HCT116 (cell line): Measurements from ENCODE around the gene PBX2. TPM values are rescaled to one million over a fixed set of nuclear protein-coding genes. Genes with fewer than 3 reads are reported as not detected.
A peak's percentile ranks its signal among the peaks of the same experiment; 100 is the strongest.

Experiments
- ATAC-seq: fragments of 200-7000 bp; cut with Tn5 transposase; 2 replicates; pipeline ENCODE4 v1.9.1; 2020; ENCODE audit warnings: mild to moderate bottlenecking, moderate library complexity
- BruUV-seq: library from RNA; stranded (reverse); fragments of 400-500 nt; replicated peaks from 2 replicates; lab custom pipeline; 2021; lab: Mats Ljungman, UMichigan
- CTCF ChIA-PET: fragments of 300-600 bp; sonication (Branson Sonifier 250); formaldehyde crosslinking; loops from one replicate; lab custom pipeline; 2021; ENCODE audit warnings: antibody characterized with exemption; lab: Charles Lee
- POLR2A ChIA-PET: fragments of 300-600, 350-600 bp; sonication (Branson Sonifier 250); formaldehyde crosslinking; loops from one replicate; lab custom pipeline; 2021; ENCODE audit warnings: antibody characterized with exemption; lab: Charles Lee
- RAD21 ChIA-PET, 2 experiments: fragments of 300-600 bp; sonication (Branson Sonifier 250); formaldehyde crosslinking; loops; one replicate each; lab custom pipeline; 2023; ENCODE audit warnings: low total read pairs in 2 of 2; ENCODE audit not compliant: uncharacterized antibody in 2 of 2, unreplicated experiment in 2 of 2, low non-redundant PET in 1 of 2; lab: Charles Lee
- DNase-seq: peaks from one replicate; pipeline ENCODE4 v3.0.0-alpha.2; 2010; ENCODE audit warnings: low read depth, low spot score
- H2AFZ ChIP-seq: fragments of 200-600 bp; shearing (Covaris generic), sonication (generic); 2 replicates; pipeline ENCODE4 v1.6.1; 2017; ENCODE audit warnings: low read depth, mixed run types, mixed read lengths, antibody characterized with exemption, low read length; ENCODE audit not compliant: poor library complexity, severe bottlenecking
- H3K27ac ChIP-seq: 2 replicates; pipeline ENCODE4 v1.5.1; 2012; ENCODE audit warnings: low read depth, low read length
- H3K27me3 ChIP-seq: fragments of 200-600 bp; sonication (generic); 2 replicates; pipeline ENCODE4 v1.6.1; 2016; ENCODE audit warnings: mixed run types, low read length, mixed read lengths; ENCODE audit not compliant: insufficient read depth
- H3K36me3 ChIP-seq, 2 experiments: fragments of 200-500 bp in 1 of 2; fragments of 200-600 bp in 1 of 2; sonication (Bioruptor generic) in 1 of 2; sonication (generic) in 1 of 2; 2 replicates each; pipeline versions ENCODE4 v1.5.1 to v1.6.1; 2014 to 2016; ENCODE audit warnings: low read length in 2 of 2, inconsistent platforms in 1 of 2, mixed read lengths in 1 of 2, mixed run types in 1 of 2; ENCODE audit not compliant: insufficient read depth in 2 of 2, control insufficient read depth in 1 of 2
- H3K4me1 ChIP-seq, 2 experiments: fragments of 200-600 bp in 1 of 2; sonication (generic) in 1 of 2; 2 replicates each; pipeline versions ENCODE4 v1.5.1 to v1.6.1; 2012 to 2017; ENCODE audit warnings: low read length in 2 of 2, inconsistent platforms in 1 of 2, mild to moderate bottlenecking in 1 of 2, mixed read lengths in 1 of 2, mixed run types in 1 of 2, moderate library complexity in 1 of 2; ENCODE audit not compliant: insufficient read depth in 2 of 2, control insufficient read depth in 1 of 2
- H3K4me2 ChIP-seq: fragments of 200-600 bp; sonication (generic); 2 replicates; pipeline ENCODE4 v1.6.1; 2017; ENCODE audit warnings: mixed run types, low read length, mixed read lengths
- H3K4me3 ChIP-seq, 2 experiments: fragments of 200-600 bp in 1 of 2; sonication (generic) in 1 of 2; replicated peaks in 1 of 2; 2 replicates each; pipeline ENCODE4 v1.5.1; 2011 to 2016; ENCODE audit warnings: low read length in 2 of 2, control low read depth in 1 of 2, low read depth in 1 of 2, mild to moderate bottlenecking in 1 of 2, mixed read lengths in 1 of 2, mixed run types in 1 of 2
- H3K79me2 ChIP-seq: fragments of 200-600 bp; sonication (generic); 2 replicates; pipeline ENCODE4 v1.6.1; 2017; ENCODE audit warnings: mild to moderate bottlenecking, mixed run types, low read length, moderate library complexity, mixed read lengths; ENCODE audit not compliant: insufficient read depth
- H3K9ac ChIP-seq: fragments of 200-600 bp; sonication (generic); 2 replicates; pipeline ENCODE4 v1.6.1; 2016; ENCODE audit warnings: low read length, mixed read lengths
- H3K9me2 ChIP-seq: fragments of 200-600 bp; sonication (generic), shearing (Covaris generic); 2 replicates; pipeline ENCODE4 v1.6.1; 2017; ENCODE audit warnings: mixed run types, mild to moderate bottlenecking, moderate library complexity; ENCODE audit not compliant: insufficient read depth
- H3K9me3 ChIP-seq, 2 experiments: fragments of 200-500 bp in 1 of 2; fragments of 200-600 bp in 1 of 2; sonication (Bioruptor generic) in 1 of 2; sonication (generic) in 1 of 2; 2 replicates each; pipeline ENCODE4 v1.6.1; 2014 to 2017; ENCODE audit warnings: low read length in 2 of 2, mixed read lengths in 2 of 2, inconsistent platforms in 1 of 2, low read depth in 1 of 2, mild to moderate bottlenecking in 1 of 2, mixed run types in 1 of 2, moderate library complexity in 1 of 2; ENCODE audit not compliant: control insufficient read depth in 1 of 2, insufficient read depth in 1 of 2
- H4K20me1 ChIP-seq: fragments of 200-600 bp; sonication (generic), shearing (Covaris generic); 2 replicates; pipeline ENCODE4 v1.6.1; 2017; ENCODE audit warnings: mixed run types, mild to moderate bottlenecking, moderate library complexity; ENCODE audit not compliant: insufficient read depth
- CBX3 ChIP-seq: IDR thresholded peaks from 2 replicates; pipeline ENCODE4 v1.6.1; 2012; ENCODE audit warnings: low read depth
- ELF1 ChIP-seq: IDR thresholded peaks from 2 replicates; pipeline ENCODE4 v1.6.1; 2012; ENCODE audit warnings: low read depth, borderline replicate concordance
- FOSL1 ChIP-seq: IDR thresholded peaks from 2 replicates; pipeline ENCODE4 v1.6.1; 2012; ENCODE audit warnings: low read depth
- JUND ChIP-seq: IDR thresholded peaks from 2 replicates; pipeline ENCODE4 v1.6.1; 2012
- POLR2A ChIP-seq: IDR thresholded peaks from 2 replicates; pipeline ENCODE4 v1.7.0; 2011; ENCODE audit warnings: borderline replicate concordance; ENCODE audit not compliant: insufficient read depth, insufficient read length; ENCODE audit errors: extremely low read depth
- POLR2AphosphoS5 ChIP-seq: IDR thresholded peaks from 2 replicates; pipeline ENCODE4 v1.6.1; 2011; ENCODE audit warnings: mild to moderate bottlenecking, low read depth, low read length, moderate library complexity
- SIN3A ChIP-seq: IDR thresholded peaks from 2 replicates; pipeline ENCODE4 v1.6.1; 2012; ENCODE audit warnings: low read depth
- SP1 ChIP-seq: IDR thresholded peaks from 2 replicates; pipeline ENCODE4 v1.6.1; 2012; ENCODE audit warnings: low read depth
- YY1 ChIP-seq: IDR thresholded peaks from 2 replicates; pipeline ENCODE4 v1.6.1; 2011; ENCODE audit warnings: low read length, low read depth, moderate library complexity, mild to moderate bottlenecking; ENCODE audit not compliant: insufficient replicate concordance; ENCODE audit errors: extremely low read depth
- intact Hi-C: fragments of 100-400 bp; cut with micrococcal nuclease; formaldehyde crosslinking; loops from 2 replicates; pipeline ENCODE4 v1.10.0; 2022
- total RNA-seq: library from RNA; stranded (reverse); gene quantifications from one replicate; pipeline ENCODE4 v1.2.1, GENCODE V29; 2021; ENCODE audit not compliant: unreplicated experiment
- TF ChIP-seq, protein P1 (sequence below): IDR thresholded peaks from 2 replicates; pipeline ENCODE4 v1.6.1; 2012; ENCODE audit warnings: low read depth

PBX2 gene
- total RNA-seq, 1 experiment from 2014 or later = 79.0 TPM

DNA sequence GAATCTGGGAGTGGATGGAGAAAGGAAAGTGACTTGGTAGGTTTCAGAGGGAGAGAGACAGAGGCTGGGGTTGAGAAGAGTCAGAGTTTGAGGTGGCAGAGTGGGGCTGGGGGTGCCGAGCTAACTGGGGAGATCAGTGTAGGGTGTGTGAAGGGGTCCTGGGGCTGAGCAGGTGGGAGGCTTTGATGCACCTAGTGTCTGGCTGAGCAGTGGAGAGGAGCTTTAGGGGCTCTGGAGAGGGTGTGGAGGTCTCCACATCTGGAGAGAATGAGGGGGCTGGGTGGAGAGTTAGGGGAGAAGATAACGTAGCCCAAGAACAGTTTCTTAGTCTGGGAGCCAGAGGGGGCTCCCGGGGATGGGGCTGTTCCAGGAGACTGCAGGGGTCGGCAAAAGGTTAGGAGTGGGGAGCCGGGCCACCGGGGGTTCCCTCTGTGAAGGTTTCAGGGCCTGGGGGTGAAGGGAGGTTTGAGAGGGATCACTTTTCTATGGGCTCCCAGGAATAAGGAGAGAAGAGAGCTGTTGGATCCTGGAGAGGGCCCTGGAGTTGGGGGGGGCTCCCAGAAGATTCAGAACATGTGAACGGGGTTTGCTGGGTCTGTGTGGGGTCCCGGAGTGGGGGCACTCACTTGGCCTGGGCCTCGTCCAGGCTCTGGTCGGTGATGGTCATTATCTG lies 797 bp downstream of the PBX2 start:
- H4K20me1 ChIP-seq = no peaks in the 10 kb centered on the region
- peaks cover 16 to 59% of the 10 kb centered on the region in 2 experiments for H3K4me1 ChIP-seq
- peak overlapping the region; percentile 81 for H3K27ac ChIP-seq
- ChIA-PET POLR2A (interaction anchor here (0.6 to 1.0 kb wide), 2 partner anchors 10 to 59 kb away, joined by 3 read pairs; partner anchors contain the start of gene FKBPL), RAD21 (no interaction called here), CTCF (no interaction called here)
- no peaks in the 10 kb centered on the region for H3K9me2 ChIP-seq
- H3K4me3 ChIP-seq = peak overlapping the region; percentile 80 to 84
- TF ChIP-seq POLR2A (peak; percentile 19), FOSL1 (no peak), POLR2AphosphoS5 (peak; percentile 37), SP1 (no peak)
- H3K9ac ChIP-seq = peak overlapping the region; percentile 87
- H2AFZ ChIP-seq = no peak overlapping the region
- no peaks in the 10 kb centered on the region for H3K9me3 ChIP-seq
- H3K79me2 ChIP-seq = peaks cover 13% of the 10 kb centered on the region
- intact Hi-C loops = no loop called here
- no TSS peak for BruUV-seq
- no peak for DNase-seq
- ATAC-seq = no peak
- H3K4me2 ChIP-seq = peak overlapping the region; percentile 81
- peaks cover 0 to 3% of the 10 kb centered on the region in 2 experiments; a peak in 2 of 4 replicates for H3K36me3 ChIP-seq
- no peaks in the 10 kb centered on the region for H3K27me3 ChIP-seq

DNA sequence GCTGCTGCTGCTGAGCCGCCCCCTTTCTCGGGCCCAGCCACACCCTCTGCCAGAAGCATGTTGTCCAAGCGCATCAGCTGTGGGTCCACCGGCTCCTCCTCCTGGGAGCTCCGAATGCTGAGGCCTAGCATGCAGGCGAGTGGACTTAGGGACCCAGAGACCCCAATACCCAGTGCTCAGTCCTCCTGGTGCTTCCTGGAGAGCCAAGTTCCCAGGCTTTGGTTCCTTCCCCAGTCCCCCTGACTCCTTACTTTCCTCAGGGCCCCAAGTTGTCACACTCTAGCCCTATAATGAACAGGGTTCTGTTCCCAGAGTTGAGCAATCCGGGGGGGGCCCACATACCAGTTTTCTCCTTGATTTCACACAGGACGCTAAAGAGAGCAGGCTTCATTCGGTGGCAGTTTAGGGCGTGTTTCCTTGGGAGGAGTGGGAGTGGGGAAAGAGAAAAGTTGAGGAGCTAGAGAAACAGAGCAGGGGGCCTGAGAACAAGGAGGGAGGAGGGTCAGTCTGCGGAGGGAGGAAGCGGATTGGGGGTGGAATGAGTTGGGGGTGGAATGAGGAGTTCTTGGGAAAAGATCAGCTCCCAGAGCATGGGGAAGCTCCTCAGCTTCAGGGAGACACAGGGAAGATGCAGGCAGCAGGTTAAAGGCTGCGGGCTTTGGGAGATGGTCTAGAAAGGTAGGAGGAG lies 1.5 kb downstream of the PBX2 start:
- H3K4me2 ChIP-seq = peak overlapping the region; percentile 81
- ATAC-seq = no peak
- no peak for TF ChIP-seq POLR2A
- TF ChIP-seq SIN3A = no peak
- TF ChIP-seq YY1 = no peak
- no peak for TF ChIP-seq JUND
- TF ChIP-seq CBX3 = no peak
- no peak for TF ChIP-seq POLR2AphosphoS5
- TF ChIP-seq, protein P1, sequence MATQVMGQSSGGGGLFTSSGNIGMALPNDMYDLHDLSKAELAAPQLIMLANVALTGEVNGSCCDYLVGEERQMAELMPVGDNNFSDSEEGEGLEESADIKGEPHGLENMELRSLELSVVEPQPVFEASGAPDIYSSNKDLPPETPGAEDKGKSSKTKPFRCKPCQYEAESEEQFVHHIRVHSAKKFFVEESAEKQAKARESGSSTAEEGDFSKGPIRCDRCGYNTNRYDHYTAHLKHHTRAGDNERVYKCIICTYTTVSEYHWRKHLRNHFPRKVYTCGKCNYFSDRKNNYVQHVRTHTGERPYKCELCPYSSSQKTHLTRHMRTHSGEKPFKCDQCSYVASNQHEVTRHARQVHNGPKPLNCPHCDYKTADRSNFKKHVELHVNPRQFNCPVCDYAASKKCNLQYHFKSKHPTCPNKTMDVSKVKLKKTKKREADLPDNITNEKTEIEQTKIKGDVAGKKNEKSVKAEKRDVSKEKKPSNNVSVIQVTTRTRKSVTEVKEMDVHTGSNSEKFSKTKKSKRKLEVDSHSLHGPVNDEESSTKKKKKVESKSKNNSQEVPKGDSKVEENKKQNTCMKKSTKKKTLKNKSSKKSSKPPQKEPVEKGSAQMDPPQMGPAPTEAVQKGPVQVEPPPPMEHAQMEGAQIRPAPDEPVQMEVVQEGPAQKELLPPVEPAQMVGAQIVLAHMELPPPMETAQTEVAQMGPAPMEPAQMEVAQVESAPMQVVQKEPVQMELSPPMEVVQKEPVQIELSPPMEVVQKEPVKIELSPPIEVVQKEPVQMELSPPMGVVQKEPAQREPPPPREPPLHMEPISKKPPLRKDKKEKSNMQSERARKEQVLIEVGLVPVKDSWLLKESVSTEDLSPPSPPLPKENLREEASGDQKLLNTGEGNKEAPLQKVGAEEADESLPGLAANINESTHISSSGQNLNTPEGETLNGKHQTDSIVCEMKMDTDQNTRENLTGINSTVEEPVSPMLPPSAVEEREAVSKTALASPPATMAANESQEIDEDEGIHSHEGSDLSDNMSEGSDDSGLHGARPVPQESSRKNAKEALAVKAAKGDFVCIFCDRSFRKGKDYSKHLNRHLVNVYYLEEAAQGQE = no peak
- TF ChIP-seq FOSL1 = no peak
- no peak for TF ChIP-seq ELF1
- TF ChIP-seq, all 23 proteins: peak for 0
- no peak for DNase-seq
- ChIA-PET POLR2A (interaction anchor here (0.6 kb wide), 1 partner anchor 59 kb away, joined by 3 read pairs; the partner anchor contains the start of gene FKBPL), CTCF (no interaction called here), RAD21 (no interaction called here)
- intact Hi-C loops = no loop called here
- H3K9ac ChIP-seq = peak overlapping the region; percentile 87
- H3K4me1 ChIP-seq = peaks cover 16 to 60% of the 10 kb centered on the region in 2 experiments
- H3K9me2 ChIP-seq = no peaks in the 10 kb centered on the region
- TSS peak; percentile 23 for BruUV-seq
- H3K9me3 ChIP-seq = no peaks in the 10 kb centered on the region
- H3K79me2 ChIP-seq = peaks cover 13% of the 10 kb centered on the region
- H3K36me3 ChIP-seq = peaks cover 0 to 3% of the 10 kb centered on the region in 2 experiments; a peak in 2 of 4 replicates
- no peaks in the 10 kb centered on the region for H3K27me3 ChIP-seq
- H3K4me3 ChIP-seq = peak overlapping the region; percentile 80 to 84
- H2AFZ ChIP-seq = no peak overlapping the region
- peak overlapping the region; percentile 81 for H3K27ac ChIP-seq
- H4K20me1 ChIP-seq = no peaks in the 10 kb centered on the region
